NCI-H2107 (cell line): ENCODE measurements around the gene ADARB2.
"Not testable (repeated sequence)": the region's sequence is repeated elsewhere in the genome, so short reads cannot be mapped to it uniquely, and the experiment has no call there.

ENCODE experiments used
- DNase-seq: peaks from one replicate; lab custom pipeline; 2025; lab: John Stamatoyannopoulos, UW

The ADARB2 gene

GRCh38 chr10:1347962-1348772 is 389.2 kb downstream of the ADARB2 start:
- no peak for DNase-seq

DNA sequence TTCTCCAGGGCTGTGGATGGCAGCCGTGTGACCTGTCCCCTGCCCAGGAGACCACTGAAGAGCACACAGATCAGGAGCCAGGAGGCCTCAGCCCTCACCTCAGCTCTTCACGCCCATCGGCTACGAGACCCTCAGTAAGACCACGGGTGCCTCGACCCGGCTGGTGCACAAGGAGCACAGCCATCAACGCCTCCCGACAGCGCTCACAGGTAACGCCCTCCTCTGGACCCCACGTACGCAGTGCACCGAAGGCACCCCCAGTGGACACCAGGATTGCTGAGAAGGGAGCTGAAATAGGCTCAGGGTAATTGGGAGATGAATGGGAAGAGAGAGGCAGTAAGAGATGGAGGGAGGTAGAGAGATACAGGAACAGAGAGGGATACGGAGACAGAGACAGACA is 389.8 kb downstream of the ADARB2 start:
- no peak for DNase-seq

DNA sequence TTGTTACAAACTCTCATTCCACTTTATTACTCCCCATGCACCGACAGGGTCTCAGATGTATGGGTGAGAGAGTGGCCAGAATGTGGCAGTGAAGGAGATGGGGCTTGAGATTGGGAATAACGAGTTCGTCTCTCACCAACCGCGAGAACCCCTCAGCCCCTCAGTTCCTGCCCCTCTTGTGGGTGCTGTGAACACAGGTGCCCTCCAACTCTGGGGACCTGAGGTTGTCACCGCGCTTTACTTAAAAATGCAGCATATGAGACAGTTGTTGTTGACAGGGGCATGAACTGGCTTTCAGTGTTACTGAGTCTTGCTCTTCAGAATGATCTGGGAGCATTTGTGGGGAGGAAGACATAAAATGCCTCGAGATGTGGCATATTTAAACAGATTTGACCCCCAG is 391.1 kb downstream of the ADARB2 start:
- DNase-seq = no peak

DNA sequence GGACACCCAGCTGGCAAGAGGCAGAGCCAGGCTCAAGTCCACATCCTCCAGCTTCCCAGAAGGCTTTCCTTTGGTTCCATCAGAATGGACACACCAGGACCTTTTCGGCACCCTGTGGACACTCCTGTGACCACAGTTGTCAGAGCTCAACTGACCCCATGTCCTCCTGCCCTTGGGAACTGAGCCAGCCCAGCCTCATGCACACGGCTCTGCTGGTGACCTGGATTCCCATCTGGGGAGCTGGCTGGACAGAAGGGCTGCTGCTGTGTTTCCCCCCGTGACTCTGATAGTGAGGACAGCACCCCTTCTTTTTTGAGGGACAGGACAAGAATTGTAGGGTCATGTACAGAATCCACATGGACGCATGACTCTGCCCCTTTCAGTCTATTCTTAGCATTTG is 392.0 kb downstream of the ADARB2 start:
- no peak for DNase-seq

DNA sequence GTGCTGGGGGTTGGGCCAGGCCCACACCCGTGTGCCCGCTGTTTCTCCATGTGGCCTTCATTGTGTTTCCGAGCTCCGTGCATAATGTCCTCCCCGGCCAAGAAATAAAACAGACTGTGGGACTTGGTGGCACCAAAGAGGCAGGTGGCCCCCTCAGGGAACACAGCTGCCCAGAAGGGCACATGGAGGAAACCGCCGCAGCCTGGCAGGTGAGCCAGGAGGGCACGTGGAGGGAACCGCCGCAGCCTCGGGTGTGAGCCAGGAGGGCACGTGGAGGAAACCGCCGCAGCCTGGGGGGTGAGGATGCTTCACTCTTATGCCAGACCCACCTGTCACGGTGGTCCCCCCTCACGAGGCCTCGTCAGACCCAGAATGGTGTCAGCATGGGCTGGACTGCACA is 392.5 kb downstream of the ADARB2 start:
- DNase-seq = no peak

- DNase-seq = no peak
These were observed 392.9 kb downstream of the ADARB2 start for GRCh38 chr10:1344408-1344807.

DNA sequence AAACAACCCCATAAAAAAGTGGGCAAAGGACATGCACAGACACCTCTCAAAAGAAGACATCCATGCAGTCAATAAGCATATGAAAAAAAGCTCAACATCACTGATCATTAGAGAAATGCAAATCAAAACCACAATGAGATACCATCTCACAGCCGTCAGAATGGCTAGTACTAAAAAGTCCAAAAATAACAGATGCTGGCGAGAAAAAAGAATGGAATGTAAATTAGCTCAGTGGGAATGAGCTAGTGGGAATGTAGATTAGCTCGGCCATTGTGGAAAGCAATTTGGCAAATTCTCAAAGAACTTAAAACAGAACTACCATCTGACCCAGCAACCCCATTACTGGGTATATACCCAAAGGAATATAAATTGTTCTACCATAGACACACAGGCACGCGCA is 394.1 kb downstream of the ADARB2 start:
- no peak for DNase-seq

- not testable (repeated sequence) for DNase-seq
These were observed 396.3 kb downstream of the ADARB2 start for GRCh38 chr10:1341052-1341451.

GRCh38 chr10:1339396-1339795 is 397.9 kb downstream of the ADARB2 start:
- DNase-seq = no peak

- no peak for DNase-seq
These were observed 401.7 kb downstream of the ADARB2 start for GRCh38 chr10:1335642-1336041.

DNA sequence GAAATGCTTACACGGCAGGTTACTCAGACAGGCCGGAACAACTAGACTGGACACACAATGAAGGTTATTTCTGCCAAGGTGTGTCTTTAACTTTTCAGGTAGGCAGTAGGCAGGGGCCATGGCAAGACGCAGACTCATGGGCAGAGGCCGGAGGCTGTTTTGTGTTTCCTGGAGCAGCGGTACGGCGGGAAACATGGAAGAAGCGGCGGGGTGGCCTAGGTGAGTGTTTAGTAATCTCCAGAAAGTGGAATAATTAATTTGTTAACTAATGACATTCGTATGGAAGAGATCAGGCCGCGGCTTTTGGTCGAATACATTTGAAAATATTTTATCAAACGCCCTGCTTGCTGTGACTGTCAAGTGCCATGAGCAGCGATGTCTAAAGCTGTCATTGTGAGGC is 403.3 kb downstream of the ADARB2 start:
- no peak for DNase-seq

GRCh38 chr10:1331560-1331959 is 405.8 kb downstream of the ADARB2 start:
- DNase-seq = no peak

GRCh38 chr10:1329622-1330021 is 407.7 kb downstream of the ADARB2 start:
- DNase-seq = no peak

- DNase-seq = no peak
These were observed 408.2 kb downstream of the ADARB2 start for GRCh38 chr10:1328981-1329614.

DNA sequence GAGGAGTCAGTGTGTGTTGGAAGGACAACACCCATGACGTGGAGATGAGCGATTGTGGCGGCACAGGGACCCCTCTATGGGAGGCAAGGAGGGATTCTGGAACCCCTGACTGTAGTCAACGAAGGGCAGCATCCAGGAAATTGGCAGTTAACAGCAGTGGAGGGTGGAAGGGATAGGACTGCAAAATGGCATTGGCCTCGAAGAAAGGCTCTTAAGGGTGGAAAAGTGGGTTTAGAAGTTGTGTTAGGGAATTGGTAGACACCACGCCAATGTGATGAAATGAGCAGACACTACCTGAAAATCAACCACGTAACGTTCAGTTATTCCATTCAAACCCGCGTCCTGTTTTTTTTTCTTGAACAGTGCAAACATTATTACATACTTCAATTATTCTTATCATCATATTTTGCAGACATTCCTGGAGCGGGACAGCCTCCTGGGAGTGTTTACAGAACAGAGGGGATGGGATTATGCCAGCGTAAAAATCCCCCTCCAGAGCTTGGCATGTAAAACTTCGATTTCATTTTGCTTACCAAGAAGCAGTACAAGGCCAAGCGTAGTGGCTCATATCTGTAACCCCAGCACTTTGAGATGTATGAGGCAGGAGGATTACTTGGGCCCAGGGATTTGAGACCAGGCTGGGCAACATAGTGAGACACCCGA is 409.0 kb downstream of the ADARB2 start:
- DNase-seq = no peak

DNA sequence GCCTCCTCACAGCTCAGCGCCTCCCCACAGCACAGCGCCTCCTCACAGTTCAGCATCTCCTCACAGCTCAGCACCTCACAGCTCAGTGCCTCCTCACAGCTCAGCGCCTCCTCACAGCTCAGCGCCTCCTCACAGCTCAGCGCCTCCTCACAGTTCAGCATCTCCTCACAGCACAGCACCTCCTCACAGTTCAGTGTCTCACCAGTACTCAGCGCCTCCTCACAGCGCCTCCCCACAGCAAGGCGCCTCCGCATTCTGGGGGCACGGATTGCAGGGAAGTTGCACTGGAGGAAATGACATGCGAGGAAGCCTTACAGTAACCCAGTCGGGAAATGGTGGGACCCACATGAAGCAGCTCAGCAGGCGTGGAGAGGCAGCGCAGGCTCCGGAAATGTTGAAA is 409.6 kb downstream of the ADARB2 start:
- no peak for DNase-seq

DNA sequence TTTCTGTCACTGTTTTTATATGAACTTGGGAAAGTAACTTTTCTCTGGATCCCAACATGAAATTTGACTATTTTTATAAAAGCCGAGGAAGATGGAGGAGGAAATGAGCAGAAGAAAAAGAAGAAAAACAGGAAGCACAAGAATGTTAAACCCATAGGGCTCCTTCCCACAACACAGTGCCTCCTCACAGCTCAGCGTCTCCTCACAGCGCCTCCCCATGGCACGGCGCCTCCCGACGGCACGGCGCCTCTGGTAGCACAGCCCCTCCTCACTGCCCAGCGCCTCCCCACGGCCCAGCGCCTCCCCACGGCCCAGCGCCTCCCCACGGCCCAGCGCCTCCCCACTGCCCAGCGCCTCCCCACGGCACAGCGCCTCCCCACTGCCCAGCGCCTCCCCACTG is 410.8 kb downstream of the ADARB2 start:
- not testable (repeated sequence) for DNase-seq

- DNase-seq = no peak
These were observed 412.4 kb downstream of the ADARB2 start for GRCh38 chr10:1324903-1325302.

- DNase-seq = no peak
These were observed 413.4 kb downstream of the ADARB2 start for GRCh38 chr10:1323951-1324350.

DNA sequence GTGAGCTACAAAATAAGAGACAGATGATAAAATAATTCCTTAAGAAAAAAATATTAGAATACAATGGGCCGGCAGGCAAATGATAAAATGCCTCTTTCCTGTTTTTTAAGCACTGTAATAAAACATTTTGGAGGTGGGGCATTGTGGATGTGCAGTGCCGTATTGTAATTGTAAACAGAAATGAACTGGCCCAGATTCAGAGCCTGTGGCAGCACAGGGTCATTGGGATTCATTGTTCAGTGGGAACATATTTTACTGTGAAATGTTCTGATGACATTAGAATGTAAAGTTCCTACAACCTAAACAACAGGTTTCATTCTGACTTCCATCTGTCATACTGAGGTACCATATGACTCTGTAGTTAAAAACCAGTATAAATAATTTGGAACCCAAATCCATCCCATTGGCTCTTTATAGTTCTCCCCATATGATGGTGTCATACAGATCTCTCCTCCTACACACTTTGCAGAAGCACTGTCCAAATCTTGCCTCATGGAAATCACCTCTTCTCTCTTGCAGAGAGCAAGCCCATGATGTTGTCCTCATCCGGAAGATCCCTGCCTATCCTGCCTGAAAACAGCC is 416.5 kb downstream of the ADARB2 start:
- no peak for DNase-seq

DNA sequence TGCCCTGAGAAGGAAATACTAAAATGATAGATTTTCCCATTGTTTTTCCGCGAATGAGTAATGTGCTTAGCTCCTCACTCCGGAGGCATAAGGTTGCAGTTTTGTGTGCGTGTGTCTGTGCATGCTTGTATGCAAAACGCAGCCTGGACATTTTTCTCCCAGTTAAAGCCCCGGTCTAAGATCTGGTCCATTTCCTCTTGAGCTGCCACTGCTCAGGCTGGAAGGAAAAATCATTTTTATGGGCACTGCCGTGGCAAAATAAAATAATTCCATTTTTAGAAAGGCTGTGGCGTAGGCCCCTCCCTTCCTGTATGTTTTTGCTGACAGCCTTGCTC is 420.5 kb downstream of the ADARB2 start:
- no peak for DNase-seq

- no peak for DNase-seq
These were observed 421.1 kb downstream of the ADARB2 start for GRCh38 chr10:1316121-1316808.
